G401 (cell line): ENCODE data around the gene DNASE2. TPM values are rescaled to one million over a fixed set of nuclear protein-coding genes. Genes with fewer than 3 reads are reported as not detected.

Experiments
- DNase-seq: peaks from one replicate; pipeline ENCODE4 v3.0.0-alpha.2; 2015; ENCODE audit warnings: low spot score
- in situ Hi-C: cut with HindIII; loops from 2 replicates; pipeline ENCODE4 v1.10.0; 2016; ENCODE audit warnings: low sequenced_read_pairs, mixed read lengths
- total RNA-seq: library from RNA; depleted of rRNA; stranded (reverse); fragments of >200 nt; shearing (Covaris generic); gene quantifications from 2 replicates; pipeline ENCODE4 v1.2.3, GENCODE V29; 2014; rRNA removed

DNASE2 gene
- total RNA-seq, 1 experiment from 2014 or later, result 68.4 TPM

GRCh38 chr19:12838886-12839756, 42.1 kb downstream of the DNASE2 start:
- in situ Hi-C loops, result no loop called here

GRCh38 chr19:12838182-12838885, 42.9 kb downstream of the DNASE2 start, which contains the start of gene MAST1:
Gene MAST1 (plus strand): TSS chr19:12838515. CDS start chr19:12838573, 58 bp downstream.
- peak; percentile 81 for DNase-seq
- in situ Hi-C loops, result no loop called here

More at GRCh38 chr19:12838886-12839756, 42.1 kb downstream of the DNASE2 start:
- peak; percentile 75 for DNase-seq

- in situ Hi-C loops, result no loop called here
- DNase-seq, result no peak
Measured at GRCh38 chr19:12837225-12837624, 44.0 kb downstream of the DNASE2 start.

- DNase-seq, result no peak
- in situ Hi-C loops, result no loop called here
Measured at GRCh38 chr19:12836529-12836863, 44.8 kb downstream of the DNASE2 start.

GRCh38 chr19:12834976-12835757, 46.1 kb downstream of the DNASE2 start:
- in situ Hi-C loops, result no loop called here
- DNase-seq, result peak; percentile 72

GRCh38 chr19:12834566-12834943, 46.7 kb downstream of the DNASE2 start, which contains the start of gene RTBDN:
Gene RTBDN (minus strand): TSS chr19:12834579. CDS start chr19:12829979, 4,600 bp downstream.
- in situ Hi-C loops, result no loop called here

GRCh38 chr19:12833738-12834565, 47.3 kb downstream of the DNASE2 start:
- in situ Hi-C loops, result no loop called here
- peak; percentile 67 for DNase-seq

More at GRCh38 chr19:12834566-12834943, 46.7 kb downstream of the DNASE2 start, which contains the start of gene RTBDN:
- peak; percentile 75 for DNase-seq

GRCh38 chr19:12833418-12833737, 47.9 kb downstream of the DNASE2 start:
- no peak for DNase-seq
- in situ Hi-C loops, result no loop called here

GRCh38 chr19:12828494-12828893, 52.8 kb downstream of the DNASE2 start:
- DNase-seq, result peak; percentile 58
- in situ Hi-C loops, result no loop called here

- DNase-seq, result no peak
- in situ Hi-C loops, result no loop called here
Measured at GRCh38 chr19:12825254-12826131, 55.8 kb downstream of the DNASE2 start.

Other genes with a start within 250 kb of the DNASE2 start
- gene MAN2B1, start 214.7 kb downstream of the DNASE2 start, total RNA-seq, result 30.0 and 58.1 TPM in 2 replicates
- 10.9 and 17.9 TPM in 2 replicates for gene WDR83, start 214.6 kb downstream of the DNASE2 start, total RNA-seq
- gene DHPS, start 199.6 kb downstream of the DNASE2 start, total RNA-seq, result 70.6 and 99.0 TPM in 2 replicates
- gene GNG14, start 193.5 kb downstream of the DNASE2 start, total RNA-seq, result not detected in 2 replicates
- gene FBXW9, start 184.8 kb downstream of the DNASE2 start, total RNA-seq, result 39.2 and 41.6 TPM in 2 replicates
- gene TNPO2, start 157.5 kb downstream of the DNASE2 start, total RNA-seq, result 43.9 and 63.1 TPM in 2 replicates
- 621 and 678 TPM in 2 replicates for gene TRIR, start 146.8 kb downstream of the DNASE2 start, total RNA-seq
- 232 and 263 TPM in 2 replicates for gene GET3, start 144.0 kb downstream of the DNASE2 start, total RNA-seq
- not detected in 2 replicates for gene BEST2, start 129.7 kb downstream of the DNASE2 start, total RNA-seq
- 19.4 and 20.2 TPM in 2 replicates for gene HOOK2, start 105.9 kb downstream of the DNASE2 start, total RNA-seq
- 28.3 and 35.9 TPM in 2 replicates for gene JUNB, start 90.0 kb downstream of the DNASE2 start, total RNA-seq
- gene PRDX2, start 79.6 kb downstream of the DNASE2 start, total RNA-seq, result 290 and 300 TPM in 2 replicates
- gene THSD8, start 79.4 kb downstream of the DNASE2 start, total RNA-seq, result not detected in 2 replicates
- 69.1 and 124 TPM in 2 replicates for gene RNASEH2A, start 74.9 kb downstream of the DNASE2 start, total RNA-seq
- 5.7 and 8.0 TPM in 2 replicates for gene RTBDN, start 46.9 kb downstream of the DNASE2 start, total RNA-seq
- 20.4 and 22.6 TPM in 2 replicates for gene MAST1, start 42.9 kb downstream of the DNASE2 start, total RNA-seq
- not detected in 2 replicates for gene KLF1, start 5.8 kb upstream of the DNASE2 start, total RNA-seq
- gene GCDH, start 9.7 kb upstream of the DNASE2 start, total RNA-seq, result 90.3 and 125 TPM in 2 replicates
- 0.17 and 0.31 TPM in 2 replicates for gene SYCE2, start 37.8 kb upstream of the DNASE2 start, total RNA-seq
- 142 and 150 TPM in 2 replicates for gene FARSA, start 52.3 kb upstream of the DNASE2 start, total RNA-seq
- gene CALR, start 57.2 kb upstream of the DNASE2 start, total RNA-seq, result 1,471 and 1,755 TPM in 2 replicates
- 76.4 and 88.8 TPM in 2 replicates for gene RAD23A, start 64.4 kb upstream of the DNASE2 start, total RNA-seq
- 79.7 and 124 TPM in 2 replicates for gene GADD45GIP1, start 75.8 kb upstream of the DNASE2 start, total RNA-seq
- 0.18 TPM in 1 of 2 replicates, not detected in the other for gene DAND5, start 88.1 kb upstream of the DNASE2 start, total RNA-seq
- 0.86 and 3.6 TPM in 2 replicates for gene NFIX, start 114.0 kb upstream of the DNASE2 start, total RNA-seq
- not detected in 2 replicates for gene LYL1, start 221.4 kb upstream of the DNASE2 start, total RNA-seq
- 86.8 and 87.0 TPM in 2 replicates for gene TRMT1, start 235.3 kb upstream of the DNASE2 start, total RNA-seq
- 53.4 and 60.5 TPM in 2 replicates for gene NACC1, start 236.8 kb upstream of the DNASE2 start, total RNA-seq